ENCODE results near the gene GRWD1. TPM values are rescaled to one million over a fixed set of nuclear protein-coding genes. Genes with fewer than 3 reads are reported as not detected.

Gene GRWD1
- total RNA-seq, 6 donors from 2014 or later, result 10.5 to 44.1 (median 31.6) TPM

DNA sequence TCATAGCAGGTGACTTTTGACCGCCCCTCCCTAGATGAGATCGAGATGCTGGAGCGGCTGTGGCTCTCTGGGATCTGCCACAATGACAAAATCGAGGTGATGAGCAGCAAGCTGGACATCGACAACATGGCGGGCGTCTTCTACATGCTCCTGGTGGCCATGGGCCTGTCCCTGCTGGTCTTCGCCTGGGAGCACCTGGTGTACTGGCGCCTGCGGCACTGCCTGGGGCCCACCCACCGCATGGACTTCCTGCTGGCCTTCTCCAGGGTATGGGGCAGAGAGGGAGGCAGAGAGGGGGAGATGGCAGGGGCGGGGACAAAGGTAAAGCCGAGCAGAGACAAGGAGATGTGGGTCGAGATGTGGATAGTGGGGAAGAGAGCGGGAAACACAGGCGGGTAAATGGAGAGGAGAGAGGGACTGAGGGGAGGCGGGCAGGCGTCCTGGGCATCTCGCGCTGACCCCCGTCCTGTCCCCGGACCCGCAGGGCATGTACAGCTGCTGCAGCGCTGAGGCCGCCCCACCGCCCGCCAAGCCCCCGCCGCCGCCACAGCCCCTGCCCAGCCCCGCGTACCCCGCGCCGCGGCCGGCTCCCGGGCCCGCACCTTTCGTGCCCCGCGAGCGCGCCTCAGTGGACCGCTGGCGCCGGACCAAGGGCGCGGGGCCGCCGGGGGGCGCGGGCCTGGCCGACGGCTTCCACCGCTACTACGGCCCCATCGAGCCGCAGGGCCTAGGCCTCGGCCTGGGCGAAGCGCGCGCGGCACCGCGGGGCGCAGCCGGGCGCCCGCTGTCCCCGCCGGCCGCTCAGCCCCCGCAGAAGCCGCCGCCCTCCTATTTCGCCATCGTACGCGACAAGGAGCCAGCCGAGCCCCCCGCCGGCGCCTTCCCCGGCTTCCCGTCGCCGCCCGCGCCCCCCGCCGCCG lies 3.4 kb upstream of the GRWD1 start:
- Histone ChIP-seq H3K36me3 (peaks cover 0 to 4% (median 2%) of the 10 kb centered on the region in 4 donors), H3K4me3 (peak overlapping the region in 2 of 4 donors; percentile 77 to 92), H3K27me3 (peaks cover 0 to 23% (median 9%) of the 10 kb centered on the region in 4 donors), H3K9me3 (no peaks in the 10 kb centered on the region), H3K4me1 (peaks cover 21 to 35% (median 25%) of the 10 kb centered on the region in 4 donors), H3K27ac (no peak overlapping the region)
- DNase-seq (peak in 1 of 2 donors; percentile 83), ATAC-seq (ENCODE audit: low FRiP score in 2 of 2) (no peak)
- WGBS, 2 donors, result 50 to 60% methylated on average over 40 to 43 of the region's 94 CpGs
- TF ChIP-seq POLR2AphosphoS5 (IDR thresholded peaks at IDR 0.05), result no peak
- TF ChIP-seq, protein P1, sequence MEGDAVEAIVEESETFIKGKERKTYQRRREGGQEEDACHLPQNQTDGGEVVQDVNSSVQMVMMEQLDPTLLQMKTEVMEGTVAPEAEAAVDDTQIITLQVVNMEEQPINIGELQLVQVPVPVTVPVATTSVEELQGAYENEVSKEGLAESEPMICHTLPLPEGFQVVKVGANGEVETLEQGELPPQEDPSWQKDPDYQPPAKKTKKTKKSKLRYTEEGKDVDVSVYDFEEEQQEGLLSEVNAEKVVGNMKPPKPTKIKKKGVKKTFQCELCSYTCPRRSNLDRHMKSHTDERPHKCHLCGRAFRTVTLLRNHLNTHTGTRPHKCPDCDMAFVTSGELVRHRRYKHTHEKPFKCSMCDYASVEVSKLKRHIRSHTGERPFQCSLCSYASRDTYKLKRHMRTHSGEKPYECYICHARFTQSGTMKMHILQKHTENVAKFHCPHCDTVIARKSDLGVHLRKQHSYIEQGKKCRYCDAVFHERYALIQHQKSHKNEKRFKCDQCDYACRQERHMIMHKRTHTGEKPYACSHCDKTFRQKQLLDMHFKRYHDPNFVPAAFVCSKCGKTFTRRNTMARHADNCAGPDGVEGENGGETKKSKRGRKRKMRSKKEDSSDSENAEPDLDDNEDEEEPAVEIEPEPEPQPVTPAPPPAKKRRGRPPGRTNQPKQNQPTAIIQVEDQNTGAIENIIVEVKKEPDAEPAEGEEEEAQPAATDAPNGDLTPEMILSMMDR (IDR thresholded peaks at IDR 0.05), result no peak
- TF ChIP-seq EP300 (IDR thresholded peaks at IDR 0.05), result no peak
- TF ChIP-seq POLR2A (IDR thresholded peaks at IDR 0.05), result no peak

DNA sequence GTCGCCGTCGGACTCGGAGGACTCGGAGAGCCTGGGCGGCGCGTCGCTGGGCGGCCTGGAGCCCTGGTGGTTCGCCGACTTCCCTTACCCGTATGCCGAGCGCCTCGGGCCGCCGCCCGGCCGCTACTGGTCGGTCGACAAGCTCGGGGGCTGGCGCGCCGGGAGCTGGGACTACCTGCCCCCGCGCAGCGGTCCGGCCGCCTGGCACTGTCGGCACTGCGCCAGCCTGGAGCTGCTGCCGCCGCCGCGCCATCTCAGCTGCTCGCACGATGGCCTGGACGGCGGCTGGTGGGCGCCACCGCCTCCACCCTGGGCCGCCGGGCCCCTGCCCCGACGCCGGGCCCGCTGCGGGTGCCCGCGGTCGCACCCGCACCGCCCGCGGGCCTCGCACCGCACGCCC lies 2.5 kb upstream of the GRWD1 start:
- Histone ChIP-seq H3K36me3 (peaks cover 0 to 13% (median 10%) of the 10 kb centered on the region in 4 donors), H3K9me3 (no peaks in the 10 kb centered on the region), H3K4me1 (peaks cover 21 to 35% (median 25%) of the 10 kb centered on the region in 4 donors), H3K4me3 (peak overlapping the region in 3 of 4 donors; percentile 35 to 92 (median 77)), H3K27ac (no peak overlapping the region), H3K27me3 (peaks cover 0 to 23% (median 9%) of the 10 kb centered on the region in 4 donors)
- ATAC-seq (ENCODE audit: low FRiP score in 2 of 2) (no peak), DNase-seq (peak in 1 of 2 donors; percentile 89)
- TF ChIP-seq POLR2AphosphoS5 (IDR thresholded peaks at IDR 0.05), result no peak
- TF ChIP-seq, protein P1 (IDR thresholded peaks at IDR 0.05), result no peak
- no peak for TF ChIP-seq POLR2A (IDR thresholded peaks at IDR 0.05)
- no peak for TF ChIP-seq EP300 (IDR thresholded peaks at IDR 0.05)
- WGBS, 2 donors, result no CpG with 5 or more reads among the region's 60 CpGs

DNA sequence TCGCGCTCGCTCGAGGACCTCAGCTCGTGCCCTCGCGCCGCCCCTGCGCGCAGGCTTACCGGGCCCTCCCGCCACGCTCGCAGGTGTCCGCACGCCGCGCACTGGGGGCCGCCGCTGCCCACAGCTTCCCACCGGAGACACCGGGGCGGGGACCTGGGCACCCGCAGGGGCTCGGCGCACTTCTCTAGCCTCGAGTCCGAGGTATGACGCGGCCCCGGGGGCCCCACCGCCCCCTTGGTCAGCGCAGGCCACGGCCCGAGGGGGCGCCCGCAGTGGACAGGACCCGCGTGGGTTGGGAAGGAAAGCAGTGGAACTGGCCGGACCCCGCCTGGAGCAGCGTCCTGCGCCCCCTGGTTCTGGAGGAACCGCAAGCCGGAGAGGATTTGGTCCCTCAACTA lies 2.1 kb upstream of the GRWD1 start:
- TF ChIP-seq POLR2AphosphoS5 (IDR thresholded peaks at IDR 0.05) (no peak), POLR2A (IDR thresholded peaks at IDR 0.05) (no peak), EP300 (IDR thresholded peaks at IDR 0.05) (no peak)
- TF ChIP-seq, protein P1 (IDR thresholded peaks at IDR 0.05), result no peak
- Histone ChIP-seq H3K27me3 (peaks cover 0 to 23% (median 9%) of the 10 kb centered on the region in 4 donors), H3K9me3 (no peaks in the 10 kb centered on the region), H3K4me3 (peak overlapping the region in 3 of 4 donors; percentile 77 to 97 (median 92)), H3K36me3 (peaks cover 0 to 18% (median 14%) of the 10 kb centered on the region in 4 donors), H3K27ac (no peak overlapping the region), H3K4me1 (peaks cover 21 to 35% (median 25%) of the 10 kb centered on the region in 4 donors)
- 11 to 12% methylated on average over 3 to 8 of the region's 45 CpGs for WGBS, 2 donors
- ATAC-seq (ENCODE audit: low FRiP score in 2 of 2), result no peak
- peak in 1 of 2 donors; percentile 88 for DNase-seq

DNA sequence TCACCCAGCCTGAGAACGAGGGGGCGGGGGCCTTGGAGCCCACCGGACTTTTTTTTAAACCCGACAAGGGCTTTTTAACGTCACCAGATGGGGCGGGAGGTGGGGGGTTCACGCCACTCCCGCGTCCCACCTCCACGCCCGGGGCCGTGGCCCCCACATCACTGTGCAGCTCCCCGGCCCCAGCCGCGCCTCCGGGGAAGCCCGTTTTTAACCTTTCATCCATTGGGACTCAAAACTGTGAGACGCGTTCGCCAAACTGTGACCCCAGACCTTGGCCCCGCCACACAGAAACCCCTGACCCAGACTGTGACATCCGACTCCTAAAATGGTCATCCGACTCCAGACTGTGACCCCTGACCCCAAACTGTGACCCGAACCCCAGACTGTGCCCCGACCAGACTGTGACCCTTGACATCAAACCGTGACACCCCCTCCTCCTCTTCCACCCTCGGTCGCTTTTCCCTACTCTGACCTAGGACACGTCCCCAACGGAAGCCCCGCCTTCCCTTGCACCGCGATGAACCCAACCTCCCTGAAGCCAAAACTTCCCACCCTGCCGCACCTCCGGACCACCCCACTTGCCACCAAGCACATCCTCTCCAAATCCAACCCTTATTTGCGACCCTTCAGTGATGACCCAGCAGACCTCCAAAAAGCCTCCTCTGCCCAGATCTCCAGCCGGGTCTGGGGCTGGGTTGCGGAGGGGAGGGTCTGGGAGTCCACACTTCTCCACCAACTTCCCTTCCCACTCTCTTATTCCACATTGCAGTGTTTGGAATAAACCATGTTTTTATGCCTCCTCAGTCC lies 1.5 kb upstream of the GRWD1 start:
- WGBS, 2 donors, result 18 to 20% methylated on average over 16 to 38 of the region's 38 CpGs
- Histone ChIP-seq H3K36me3 (peaks cover 0 to 24% (median 18%) of the 10 kb centered on the region in 4 donors), H3K4me3 (peak overlapping the region in 3 of 4 donors; percentile 77 to 97 (median 92)), H3K27ac (peak overlapping the region in 1 of 4 donors; percentile 92), H3K9me3 (no peaks in the 10 kb centered on the region), H3K27me3 (peaks cover 0 to 23% (median 9%) of the 10 kb centered on the region in 4 donors), H3K4me1 (peaks cover 21 to 35% (median 25%) of the 10 kb centered on the region in 4 donors)
- TF ChIP-seq, protein P1 (IDR thresholded peaks at IDR 0.05), result no peak
- TF ChIP-seq EP300 (IDR thresholded peaks at IDR 0.05) (no peak), POLR2AphosphoS5 (IDR thresholded peaks at IDR 0.05) (no peak), POLR2A (IDR thresholded peaks at IDR 0.05) (no peak)
- DNase-seq (peak in 1 of 2 donors; percentile 75), ATAC-seq (ENCODE audit: low FRiP score in 2 of 2) (no peak)
